Measurements from ENCODE around the gene ZBTB12.
A peak's percentile ranks its signal among the peaks of the same experiment; 100 is the strongest.
"Not testable (repeated sequence)": the region's sequence is repeated elsewhere in the genome, so short reads cannot be mapped to it uniquely, and the experiment has no call there.

ZBTB12 gene

GRCh38 chr6:31865205-31866118 lies 36.4 kb downstream of the ZBTB12 start:
- H3K27ac ChIP-seq = no peak overlapping the region
- peaks cover 6% of the 10 kb centered on the region; the same call in 1 of the 2 replicates for H3K36me3 ChIP-seq
- no peak for DNase-seq
- H3K4me3 ChIP-seq (ENCODE audit: low read depth, low read length) = no peak overlapping the region
- no peaks in the 10 kb centered on the region for H3K27me3 ChIP-seq (ENCODE audit: insufficient read depth, low read depth, severe bottlenecking)
- TF ChIP-seq CTCF (IDR thresholded peaks at IDR 0.05; ENCODE audit: low read depth, low read length) = no peak
- no peaks in the 10 kb centered on the region for H3K9me3 ChIP-seq (ENCODE audit: severe bottlenecking)

GRCh38 chr6:31864818-31865204 lies 37.1 kb downstream of the ZBTB12 start:
- TF ChIP-seq CTCF (IDR thresholded peaks at IDR 0.05; ENCODE audit: low read depth, low read length) = no peak
- Histone ChIP-seq H3K27ac (no peak overlapping the region), H3K4me3 (ENCODE audit: low read depth, low read length) (no peak overlapping the region), H3K27me3 (ENCODE audit: insufficient read depth, low read depth, severe bottlenecking) (no peaks in the 10 kb centered on the region), H3K9me3 (ENCODE audit: severe bottlenecking) (no peaks in the 10 kb centered on the region), H3K36me3 (peaks cover 9% of the 10 kb centered on the region)
- no peak for DNase-seq

GRCh38 chr6:31864123-31864562 lies 37.7 kb downstream of the ZBTB12 start:
- H3K4me3 ChIP-seq (ENCODE audit: low read depth, low read length) = peak overlapping the region; percentile 89
- H3K9me3 ChIP-seq (ENCODE audit: severe bottlenecking); H3K27me3 ChIP-seq (ENCODE audit: insufficient read depth, low read depth, severe bottlenecking); DNase-seq: not testable (repeated sequence)
- H3K36me3 ChIP-seq = peaks cover 16% of the 10 kb centered on the region
- peak overlapping the region; percentile 95 for H3K27ac ChIP-seq

- H3K27me3 ChIP-seq (ENCODE audit: insufficient read depth, low read depth, severe bottlenecking) = no peaks in the 10 kb centered on the region
- no peaks in the 10 kb centered on the region for H3K9me3 ChIP-seq (ENCODE audit: severe bottlenecking)
Observed at GRCh38 chr6:31862344-31863235, 39.3 kb downstream of the ZBTB12 start, which contains the start of gene NEU1. NEU1 (minus strand) TSS chr6:31862821; CDS start chr6:31862776, 45 bp downstream.

GRCh38 chr6:31861919-31862343 lies 40.0 kb downstream of the ZBTB12 start:
- TF ChIP-seq CTCF (IDR thresholded peaks at IDR 0.05; ENCODE audit: low read depth, low read length) = no peak
- Histone ChIP-seq H3K27me3 (ENCODE audit: insufficient read depth, low read depth, severe bottlenecking) (no peaks in the 10 kb centered on the region), H3K36me3 (peaks cover 33% of the 10 kb centered on the region), H3K27ac (no peak overlapping the region), H3K4me3 (ENCODE audit: low read depth, low read length) (peak overlapping the region; percentile 89), H3K9me3 (ENCODE audit: severe bottlenecking) (no peaks in the 10 kb centered on the region)
- DNase-seq = no peak

More at GRCh38 chr6:31862344-31863235, 39.3 kb downstream of the ZBTB12 start, which contains the start of gene NEU1:
- Histone ChIP-seq H3K36me3 (peaks cover 27% of the 10 kb centered on the region), H3K27ac (peak within 1 kb of the TSS; percentile 95), H3K4me3 (ENCODE audit: low read depth, low read length) (peak within 1 kb of the TSS; percentile 89)
- peak; percentile 100 for DNase-seq
- no peak for TF ChIP-seq CTCF (IDR thresholded peaks at IDR 0.05; ENCODE audit: low read depth, low read length)

GRCh38 chr6:31861150-31861549 lies 40.7 kb downstream of the ZBTB12 start:
- H3K4me3 ChIP-seq (ENCODE audit: low read depth, low read length) = no peak overlapping the region
- no peaks in the 10 kb centered on the region for H3K9me3 ChIP-seq (ENCODE audit: severe bottlenecking)
- no peak overlapping the region for H3K27ac ChIP-seq
- H3K36me3 ChIP-seq = peaks cover 34% of the 10 kb centered on the region
- H3K27me3 ChIP-seq (ENCODE audit: insufficient read depth, low read depth, severe bottlenecking) = no peaks in the 10 kb centered on the region
- DNase-seq = no peak
- no peak for TF ChIP-seq CTCF (IDR thresholded peaks at IDR 0.05; ENCODE audit: low read depth, low read length)
